VCaP (cell line): ENCODE measurements around the gene EPHB2.

Experiments used
- H3K27ac ChIP-seq: fragments of 450-650 bp; 2 replicates; pipeline ENCODE4 v1.5.1; 2017
- TF ChIP-seq, protein P1 (sequence below): fragments of 450-650 bp; conservative IDR thresholded peaks from 2 replicates; pipeline ENCODE4 v1.5.1; 2017; ENCODE audit warnings: mild to moderate bottlenecking, moderate library complexity

EPHB2 gene

DNA sequence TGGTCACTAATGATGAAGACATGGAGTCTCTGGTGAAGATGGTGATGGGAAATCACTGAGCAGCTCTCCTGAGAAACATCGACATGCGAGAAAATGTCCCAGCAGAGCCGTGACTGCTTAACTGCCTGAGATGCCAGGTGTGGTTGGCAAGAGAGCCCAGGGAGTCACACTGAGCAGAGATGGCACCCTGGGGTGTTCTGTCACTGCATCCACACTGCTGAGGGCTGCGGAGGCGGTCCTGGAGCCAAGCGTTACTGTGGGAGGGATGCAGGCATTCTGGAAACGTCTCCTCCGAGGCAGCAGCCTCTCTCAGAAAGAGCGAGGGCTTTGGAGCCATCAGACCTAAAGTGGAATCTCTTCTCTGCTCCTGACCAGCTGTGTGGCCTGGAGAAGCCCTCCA, 57.2 kb downstream of the EPHB2 start:
- TF ChIP-seq, protein P1, sequence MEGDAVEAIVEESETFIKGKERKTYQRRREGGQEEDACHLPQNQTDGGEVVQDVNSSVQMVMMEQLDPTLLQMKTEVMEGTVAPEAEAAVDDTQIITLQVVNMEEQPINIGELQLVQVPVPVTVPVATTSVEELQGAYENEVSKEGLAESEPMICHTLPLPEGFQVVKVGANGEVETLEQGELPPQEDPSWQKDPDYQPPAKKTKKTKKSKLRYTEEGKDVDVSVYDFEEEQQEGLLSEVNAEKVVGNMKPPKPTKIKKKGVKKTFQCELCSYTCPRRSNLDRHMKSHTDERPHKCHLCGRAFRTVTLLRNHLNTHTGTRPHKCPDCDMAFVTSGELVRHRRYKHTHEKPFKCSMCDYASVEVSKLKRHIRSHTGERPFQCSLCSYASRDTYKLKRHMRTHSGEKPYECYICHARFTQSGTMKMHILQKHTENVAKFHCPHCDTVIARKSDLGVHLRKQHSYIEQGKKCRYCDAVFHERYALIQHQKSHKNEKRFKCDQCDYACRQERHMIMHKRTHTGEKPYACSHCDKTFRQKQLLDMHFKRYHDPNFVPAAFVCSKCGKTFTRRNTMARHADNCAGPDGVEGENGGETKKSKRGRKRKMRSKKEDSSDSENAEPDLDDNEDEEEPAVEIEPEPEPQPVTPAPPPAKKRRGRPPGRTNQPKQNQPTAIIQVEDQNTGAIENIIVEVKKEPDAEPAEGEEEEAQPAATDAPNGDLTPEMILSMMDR = no peak
- no peak overlapping the region for H3K27ac ChIP-seq

DNA sequence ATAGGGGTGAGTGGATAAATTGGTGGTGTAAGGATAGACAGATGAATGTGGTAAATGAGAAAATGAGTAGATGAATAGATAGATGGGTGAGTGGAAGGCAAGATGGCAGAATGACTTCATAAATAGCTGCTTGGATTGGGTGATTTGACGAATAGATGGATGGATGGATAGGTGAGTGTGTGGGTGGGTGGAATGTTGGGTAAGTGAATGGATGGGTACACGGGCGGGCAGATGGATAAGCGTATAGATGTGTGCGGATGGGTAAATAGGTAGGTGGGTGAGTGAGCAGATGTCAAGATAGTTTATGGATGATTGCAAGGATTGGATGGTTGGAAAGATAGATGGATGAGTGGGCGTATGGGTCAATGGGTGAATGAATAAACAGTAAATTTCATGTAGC, 59.3 kb downstream of the EPHB2 start:
- H3K27ac ChIP-seq = no peak overlapping the region
- TF ChIP-seq, protein P1 = no peak

DNA sequence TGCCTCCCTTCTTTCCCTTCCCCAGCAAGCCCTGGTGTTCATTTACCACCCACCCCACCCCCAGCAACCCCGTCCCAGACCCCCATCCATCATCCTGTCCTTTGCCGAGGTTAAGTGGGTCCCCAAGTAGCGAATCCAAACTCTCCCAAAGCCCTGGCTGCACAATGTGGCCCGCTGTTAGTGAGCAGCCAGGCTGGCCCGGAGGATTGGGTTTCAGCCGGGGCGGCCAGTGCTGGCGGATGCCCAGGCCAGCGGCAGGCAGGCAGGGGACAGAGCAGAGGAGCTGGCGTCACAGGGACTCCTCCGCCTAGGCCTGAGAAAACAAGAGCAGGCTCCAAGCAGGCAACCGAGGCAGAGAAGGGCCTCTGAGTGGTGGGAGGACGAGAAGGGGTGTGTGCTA, 61.4 kb downstream of the EPHB2 start:
- TF ChIP-seq, protein P1 = no peak

DNA sequence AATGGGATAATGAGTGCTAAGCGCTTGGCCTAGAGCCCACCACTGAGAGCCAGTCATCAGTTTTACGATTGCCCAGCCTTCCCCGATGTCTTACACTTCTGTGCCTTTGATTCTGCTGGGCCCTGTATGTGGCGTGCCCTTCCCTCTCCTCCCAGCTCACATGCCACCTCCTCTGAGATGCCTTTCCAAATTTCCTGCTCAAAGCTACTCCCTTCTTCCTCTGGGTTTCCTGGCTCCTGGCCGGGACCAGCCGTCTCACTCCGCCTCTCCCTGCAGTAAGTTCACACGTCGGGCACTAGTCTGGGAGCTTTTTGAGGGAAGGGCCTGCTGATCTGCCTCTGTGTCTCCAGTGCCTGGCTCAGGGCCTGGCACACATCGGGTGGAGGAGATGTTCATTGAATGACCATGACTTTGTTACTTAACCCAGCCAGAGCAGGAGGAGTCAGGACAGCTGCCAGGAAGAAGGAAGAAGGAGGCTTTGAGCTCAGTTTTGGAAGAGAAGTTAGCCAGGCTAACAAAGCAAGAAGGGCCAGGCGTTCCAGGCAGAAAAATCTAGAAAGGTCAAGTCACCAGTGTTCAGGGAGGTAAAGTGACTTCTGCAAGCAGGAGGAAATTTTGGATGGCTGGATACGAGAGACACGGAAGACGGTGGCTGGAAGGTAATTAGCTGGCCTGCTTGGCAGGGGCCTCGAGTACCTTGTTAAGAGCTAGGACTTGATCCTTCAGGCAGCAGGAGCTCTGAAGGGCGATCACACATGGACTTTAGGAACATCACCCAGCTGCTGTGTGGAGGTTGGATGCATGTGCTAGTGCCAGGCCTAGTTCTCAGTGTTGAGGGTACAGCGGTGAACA, 63.6 kb downstream of the EPHB2 start:
- H3K27ac ChIP-seq = no peak overlapping the region
- TF ChIP-seq, protein P1 = no peak

More for the DNA sequence above, 61.4 kb downstream of the EPHB2 start:
- H3K27ac ChIP-seq = no peak overlapping the region

DNA sequence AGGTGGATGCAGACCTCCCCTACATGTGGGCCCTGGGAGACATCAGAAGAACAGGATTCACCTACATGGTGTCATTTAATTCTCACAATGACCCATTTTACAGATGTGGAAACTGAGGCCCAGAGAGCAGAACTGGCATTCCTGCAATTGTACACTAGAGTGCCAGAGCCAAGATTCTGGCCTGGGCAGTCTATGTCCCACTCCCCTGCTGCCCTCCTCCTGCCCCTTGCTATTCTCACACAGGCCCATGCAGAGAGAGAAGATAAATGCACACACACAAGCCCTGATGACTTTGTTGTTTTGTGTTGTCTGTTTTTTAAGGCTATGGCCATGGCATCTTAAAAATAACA, 64.2 kb downstream of the EPHB2 start:
- TF ChIP-seq, protein P1 = no peak
- H3K27ac ChIP-seq = no peak overlapping the region

DNA sequence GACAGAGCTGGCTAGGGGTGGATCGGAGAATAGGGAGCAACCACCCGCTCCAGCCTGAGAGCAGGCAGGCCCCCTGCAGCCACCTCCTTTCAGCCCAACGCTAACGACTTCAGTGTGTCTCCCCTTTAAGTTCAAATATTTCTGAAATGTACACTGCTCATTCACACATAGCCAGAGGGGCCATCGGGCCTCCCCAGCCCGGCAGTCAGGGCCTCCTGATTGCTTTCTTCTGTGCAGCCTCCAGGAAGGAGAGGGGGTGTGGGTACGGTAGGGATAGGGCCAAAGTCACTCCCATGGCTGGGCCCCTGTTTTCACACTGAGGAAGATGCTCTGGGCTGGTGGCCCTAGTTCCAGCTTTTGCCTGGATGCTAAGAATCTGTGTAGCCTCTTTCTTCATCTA, 64.8 kb downstream of the EPHB2 start:
- peak overlapping the region; percentile 65 for H3K27ac ChIP-seq
- TF ChIP-seq, protein P1 = no peak

DNA sequence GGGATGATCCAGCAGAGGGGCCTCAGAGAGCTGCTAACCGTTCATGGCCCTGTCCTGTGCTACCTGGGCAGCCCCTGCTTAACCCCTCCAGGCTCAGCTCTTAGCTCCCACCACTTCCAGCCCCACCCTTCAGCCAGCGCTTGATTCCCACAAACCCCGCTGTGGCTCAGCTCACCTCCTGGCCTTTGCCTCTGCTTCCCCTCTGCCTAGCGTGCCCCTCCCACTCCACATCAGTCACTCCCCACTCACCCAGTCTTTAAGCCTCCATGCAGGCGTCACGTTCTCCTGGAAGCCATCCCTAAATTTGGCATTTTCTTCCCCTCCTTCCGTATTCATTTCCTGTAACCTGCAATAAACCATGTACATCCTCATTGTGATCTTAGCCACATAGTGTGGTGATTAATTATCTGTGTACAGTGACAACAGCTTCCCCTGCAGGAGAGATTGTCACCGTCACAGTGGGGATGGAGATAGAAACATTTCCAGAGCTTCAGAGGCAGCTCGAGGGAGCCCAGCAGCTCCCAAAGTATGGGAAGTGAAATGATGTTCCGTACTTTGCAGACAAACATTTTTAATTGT, 65.5 kb downstream of the EPHB2 start:
- H3K27ac ChIP-seq = peak overlapping the region; percentile 65
- TF ChIP-seq, protein P1 = peak; percentile 69
